Left renal cortex interstitium (tissue), 4 donors: ENCODE results near the gene ZNF669. TPM values are rescaled to one million over a fixed set of nuclear protein-coding genes. Genes with fewer than 3 reads are reported as not detected.

Experiments
- DNase-seq, 4 donors: peaks; one replicate each; pipeline ENCODE4 v3.0.0-alpha.2; 2013; ENCODE audit warnings: low read depth in 4 of 4, low spot score in 2 of 4, missing footprints in 1 of 4
- polyA plus RNA-seq, 4 donors: library from polyadenylated mRNA; unstranded; fragments of 120-200 nt; gene quantifications; one replicate each; pipeline ENCODE4 v1.2.1, GENCODE V29; 2013; ENCODE audit not compliant: insufficient read length in 4 of 4

Gene ZNF669
- polyA plus RNA-seq, 4 donors: 10.1 to 15.1 (median 13.2) TPM

DNA sequence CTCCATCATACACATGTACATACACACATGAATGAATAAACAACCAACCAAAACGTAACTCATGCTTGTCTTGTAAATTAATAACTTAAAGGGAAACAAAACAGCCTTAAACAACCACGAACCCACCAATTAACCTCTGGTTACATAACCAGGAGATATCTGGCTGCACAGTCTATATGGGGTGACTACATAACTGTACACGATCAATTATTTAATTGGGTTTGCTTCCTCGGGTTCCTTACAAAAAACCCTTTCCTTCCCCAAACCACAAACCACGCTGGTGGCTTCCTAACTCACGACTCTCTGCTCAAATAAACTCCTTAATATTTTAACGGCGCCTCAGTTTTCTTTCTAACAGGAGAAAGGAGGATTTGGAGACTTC, 26.3 kb downstream of the ZNF669 start:
- peak in 2 of 4 donors; percentile 11 to 15 for DNase-seq

- no peak for DNase-seq
Measured at GRCh38 chr1:247077213-247077612, 26.9 kb downstream of the ZNF669 start.

GRCh38 chr1:247070645-247071044, 33.5 kb downstream of the ZNF669 start:
- DNase-seq: no peak

GRCh38 chr1:247064304-247064703, 39.9 kb downstream of the ZNF669 start:
- no peak for DNase-seq

DNA sequence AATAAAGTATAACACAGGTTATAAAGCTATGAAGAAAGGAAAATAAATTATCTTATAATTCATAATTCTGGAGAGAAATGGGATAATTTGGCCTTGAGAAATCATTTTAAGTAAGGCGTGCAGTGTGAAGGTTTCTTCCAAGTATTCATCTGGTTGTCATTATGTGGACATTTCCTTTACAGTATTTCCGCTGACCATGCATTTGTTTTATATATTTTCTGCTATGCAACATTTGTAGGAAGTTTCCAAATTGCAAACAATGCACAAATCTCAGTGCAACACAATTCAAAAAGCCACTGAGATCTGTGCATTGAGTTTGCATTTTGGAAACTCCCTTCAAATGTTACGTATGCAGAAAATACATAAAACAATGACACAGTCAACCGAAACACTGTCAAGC, 43.4 kb downstream of the ZNF669 start:
- no peak for DNase-seq

DNA sequence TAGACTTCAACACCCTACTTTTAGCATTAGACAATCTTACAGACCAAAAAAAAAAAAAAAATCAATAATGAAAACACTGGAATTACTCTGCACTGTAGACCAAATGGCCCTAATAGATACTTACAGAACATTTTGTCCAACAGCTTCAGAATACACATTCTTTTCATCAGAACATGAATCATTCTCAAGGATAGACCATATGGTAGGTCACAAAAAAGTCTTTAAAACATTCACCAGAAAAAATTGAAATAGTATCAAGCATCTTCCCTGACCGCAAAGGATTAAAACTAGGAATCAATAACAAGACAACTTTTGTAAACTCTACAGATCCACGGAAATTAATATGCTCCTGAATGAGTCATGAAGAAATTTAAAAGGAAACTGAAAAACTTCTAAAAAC, 48.1 kb downstream of the ZNF669 start:
- DNase-seq: no peak

GRCh38 chr1:247054992-247055415, 49.2 kb downstream of the ZNF669 start:
- DNase-seq: no peak

Other genes with a start within 250 kb of the ZNF669 start
- gene AHCTF1, start 172.4 kb downstream of the ZNF669 start, polyA plus RNA-seq: 10 to 100 TPM; 40.3 to 60.1 (median 56.5) TPM
- gene ZNF695, start 96.3 kb downstream of the ZNF669 start, polyA plus RNA-seq: 1 to 10 TPM; 3.0 to 4.7 (median 3.9) TPM
- 1 to 10 TPM; 6.8 to 9.4 (median 8.0) TPM for gene ZNF670, start 25.5 kb downstream of the ZNF669 start, polyA plus RNA-seq
- 10 to 100 TPM; 20.8 to 39.1 (median 27.5) TPM for gene ZNF124, start 67.7 kb upstream of the ZNF669 start, polyA plus RNA-seq
- under 1 TPM in 2 of 4 donors, not detected in 2; 0.12 to 0.14 TPM for gene VN1R5, start 151.7 kb upstream of the ZNF669 start, polyA plus RNA-seq
- gene ZNF496, start 227.5 kb upstream of the ZNF669 start, polyA plus RNA-seq: 10 to 100 TPM; 33.2 to 49.8 (median 43.4) TPM